ENCODE measurements around the gene USH2A. TPM values are rescaled to one million over a fixed set of nuclear protein-coding genes. Genes with fewer than 3 reads are reported as not detected.

The USH2A gene
- total RNA-seq, 3 donors from 2014 or later = not detected

GRCh38 chr1:216430744-216431143 lies 7.5 kb upstream of the USH2A start:
- H3K27ac ChIP-seq = no peak overlapping the region

GRCh38 chr1:216425577-216425976 lies 2.3 kb upstream of the USH2A start:
- no peaks in the 10 kb centered on the region for H3K4me1 ChIP-seq
- H3K9me3 ChIP-seq = no peaks in the 10 kb centered on the region
- H3K27ac ChIP-seq = no peak overlapping the region
- intact Hi-C loops (cut with DNase I; ENCODE audit: low total_unique reads) = no loop called here
- DNase-seq (ENCODE audit: low spot score in 2 of 2) = no peak
- TF ChIP-seq POLR2AphosphoS5 (IDR thresholded peaks at IDR 0.05) (no peak), POLR2A (IDR thresholded peaks at IDR 0.05) (no peak)
- H3K4me3 ChIP-seq = no peak overlapping the region
- H3K36me3 ChIP-seq = no peaks in the 10 kb centered on the region
- no peaks in the 10 kb centered on the region for H3K27me3 ChIP-seq

More at GRCh38 chr1:216430744-216431143, 7.5 kb upstream of the USH2A start:
- Histone ChIP-seq H3K9me3 (no peaks in the 10 kb centered on the region), H3K27me3 (no peaks in the 10 kb centered on the region), H3K36me3 (no peaks in the 10 kb centered on the region), H3K4me1 (no peaks in the 10 kb centered on the region), H3K4me3 (no peak overlapping the region)
- TF ChIP-seq POLR2A (IDR thresholded peaks at IDR 0.05) (no peak), POLR2AphosphoS5 (IDR thresholded peaks at IDR 0.05) (no peak)
- TF ChIP-seq, protein P1, sequence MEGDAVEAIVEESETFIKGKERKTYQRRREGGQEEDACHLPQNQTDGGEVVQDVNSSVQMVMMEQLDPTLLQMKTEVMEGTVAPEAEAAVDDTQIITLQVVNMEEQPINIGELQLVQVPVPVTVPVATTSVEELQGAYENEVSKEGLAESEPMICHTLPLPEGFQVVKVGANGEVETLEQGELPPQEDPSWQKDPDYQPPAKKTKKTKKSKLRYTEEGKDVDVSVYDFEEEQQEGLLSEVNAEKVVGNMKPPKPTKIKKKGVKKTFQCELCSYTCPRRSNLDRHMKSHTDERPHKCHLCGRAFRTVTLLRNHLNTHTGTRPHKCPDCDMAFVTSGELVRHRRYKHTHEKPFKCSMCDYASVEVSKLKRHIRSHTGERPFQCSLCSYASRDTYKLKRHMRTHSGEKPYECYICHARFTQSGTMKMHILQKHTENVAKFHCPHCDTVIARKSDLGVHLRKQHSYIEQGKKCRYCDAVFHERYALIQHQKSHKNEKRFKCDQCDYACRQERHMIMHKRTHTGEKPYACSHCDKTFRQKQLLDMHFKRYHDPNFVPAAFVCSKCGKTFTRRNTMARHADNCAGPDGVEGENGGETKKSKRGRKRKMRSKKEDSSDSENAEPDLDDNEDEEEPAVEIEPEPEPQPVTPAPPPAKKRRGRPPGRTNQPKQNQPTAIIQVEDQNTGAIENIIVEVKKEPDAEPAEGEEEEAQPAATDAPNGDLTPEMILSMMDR (IDR thresholded peaks at IDR 0.05) = no peak
- intact Hi-C loops (cut with DNase I; ENCODE audit: low total_unique reads) = no loop called here
- no peak for DNase-seq (ENCODE audit: low spot score in 2 of 2)

GRCh38 chr1:216420746-216421145 lies 2.5 kb downstream of the USH2A start:
- H3K27ac ChIP-seq = no peak overlapping the region
- no peaks in the 10 kb centered on the region for H3K4me1 ChIP-seq
- no peak for DNase-seq (ENCODE audit: low spot score in 2 of 2)
- H3K27me3 ChIP-seq = no peaks in the 10 kb centered on the region
- no peak overlapping the region for H3K4me3 ChIP-seq
- H3K9me3 ChIP-seq = no peaks in the 10 kb centered on the region
- H3K36me3 ChIP-seq = no peaks in the 10 kb centered on the region
- TF ChIP-seq POLR2AphosphoS5 (IDR thresholded peaks at IDR 0.05) (no peak), POLR2A (IDR thresholded peaks at IDR 0.05) (no peak)
- TF ChIP-seq, protein P1 (IDR thresholded peaks at IDR 0.05) = no peak
- intact Hi-C loops (cut with DNase I; ENCODE audit: low total_unique reads) = no loop called here

DNA sequence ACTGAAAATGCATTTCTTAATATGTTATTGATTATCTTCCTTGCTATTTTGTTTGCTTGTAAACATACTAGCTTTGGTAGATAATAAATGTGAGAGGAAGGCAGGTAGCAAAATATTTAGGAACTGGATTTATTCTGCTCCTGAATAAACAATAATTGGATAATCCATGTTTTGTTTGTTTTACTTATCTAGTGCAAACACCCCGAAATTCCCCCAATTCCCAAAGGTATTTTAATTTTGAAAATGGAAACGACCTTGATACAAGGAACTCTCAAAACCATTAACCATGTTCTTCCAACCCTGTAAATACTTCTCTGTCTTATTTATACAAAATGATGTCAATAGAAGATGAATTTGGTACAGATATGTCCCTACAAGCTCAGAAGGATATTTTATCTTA lies 3.0 kb downstream of the USH2A start:
- DNase-seq (ENCODE audit: low spot score in 2 of 2) = no peak
- no peaks in the 10 kb centered on the region for H3K27me3 ChIP-seq
- no peak for TF ChIP-seq POLR2AphosphoS5 (IDR thresholded peaks at IDR 0.05)
- no peak for TF ChIP-seq POLR2A (IDR thresholded peaks at IDR 0.05)
- TF ChIP-seq, protein P1 (IDR thresholded peaks at IDR 0.05) = no peak

GRCh38 chr1:216416488-216416887 lies 6.8 kb downstream of the USH2A start:
- Histone ChIP-seq H3K4me3 (no peak overlapping the region), H3K36me3 (no peaks in the 10 kb centered on the region), H3K27ac (no peak overlapping the region), H3K9me3 (no peaks in the 10 kb centered on the region), H3K4me1 (no peaks in the 10 kb centered on the region), H3K27me3 (no peaks in the 10 kb centered on the region)
- intact Hi-C loops (cut with DNase I; ENCODE audit: low total_unique reads) = no loop called here
- no peak for DNase-seq (ENCODE audit: low spot score in 2 of 2)
- TF ChIP-seq POLR2AphosphoS5 (IDR thresholded peaks at IDR 0.05) (no peak), POLR2A (IDR thresholded peaks at IDR 0.05) (no peak)
- TF ChIP-seq, protein P1 (IDR thresholded peaks at IDR 0.05) = no peak

More for the DNA sequence above, 3.0 kb downstream of the USH2A start:
- H3K27ac ChIP-seq = no peak overlapping the region
- no peaks in the 10 kb centered on the region for H3K9me3 ChIP-seq
- H3K36me3 ChIP-seq = no peaks in the 10 kb centered on the region
- no peaks in the 10 kb centered on the region for H3K4me1 ChIP-seq
- intact Hi-C loops (cut with DNase I; ENCODE audit: low total_unique reads) = no loop called here
- H3K4me3 ChIP-seq = no peak overlapping the region

- Histone ChIP-seq H3K4me1 (no peaks in the 10 kb centered on the region), H3K36me3 (no peaks in the 10 kb centered on the region), H3K27ac (no peak overlapping the region), H3K4me3 (no peak overlapping the region), H3K9me3 (no peaks in the 10 kb centered on the region), H3K27me3 (no peaks in the 10 kb centered on the region)
- intact Hi-C loops (cut with DNase I; ENCODE audit: low total_unique reads) = no loop called here
- TF ChIP-seq, protein P1 (IDR thresholded peaks at IDR 0.05) = no peak
- no peak for TF ChIP-seq POLR2AphosphoS5 (IDR thresholded peaks at IDR 0.05)
- TF ChIP-seq POLR2A (IDR thresholded peaks at IDR 0.05) = no peak
- DNase-seq (ENCODE audit: low spot score in 2 of 2) = no peak
These were observed 13.2 kb downstream of the USH2A start for GRCh38 chr1:216410026-216410425.

All from breast epithelium (tissue), 4 donors.